ENCODE results near the gene LPO. TPM values are rescaled to one million over a fixed set of nuclear protein-coding genes. Genes with fewer than 3 reads are reported as not detected.
A peak's percentile ranks its signal among the peaks of the same experiment; 100 is the strongest.

The LPO gene
- total RNA-seq, 1 donor from 2014 or later, result 0.44 TPM

DNA sequence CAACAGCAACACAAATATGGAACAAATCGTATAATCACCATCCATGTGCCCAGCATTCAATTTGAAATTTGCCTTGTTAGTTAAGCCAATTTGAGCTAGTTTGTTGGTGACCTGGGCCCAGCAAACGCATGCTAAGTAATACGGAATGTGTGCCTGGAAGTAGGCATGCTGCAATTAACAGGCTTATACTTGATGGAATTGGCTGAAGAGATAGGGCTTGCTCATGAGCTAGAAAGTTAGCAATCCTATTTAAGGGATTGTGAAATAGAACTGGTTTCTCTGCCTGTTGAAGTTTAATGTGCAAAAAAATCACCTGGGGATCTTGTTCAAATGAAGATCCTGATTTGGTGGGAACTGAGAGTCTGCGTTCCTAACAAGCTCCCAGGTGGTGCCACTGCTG lies 8.5 kb upstream of the LPO start:
- peak; percentile 56 for ATAC-seq

DNA sequence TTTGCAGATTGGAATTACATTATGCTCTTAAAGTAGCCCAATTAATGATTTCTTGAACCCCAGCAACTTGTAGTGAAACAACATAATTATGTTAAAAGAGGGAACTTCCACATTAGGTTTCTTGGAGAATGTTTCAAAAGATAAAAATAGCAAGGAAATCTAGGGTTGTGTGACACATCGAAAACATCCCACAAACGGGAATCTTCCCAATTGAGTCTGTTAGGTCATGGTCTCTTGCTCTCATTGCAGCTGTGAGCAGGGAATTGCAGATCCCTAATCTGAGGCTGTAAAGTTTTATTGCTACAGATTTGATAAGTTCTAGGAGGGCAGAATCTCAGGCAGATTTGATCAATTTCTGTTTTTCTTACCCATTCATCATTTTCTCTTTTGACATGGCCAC lies 6.7 kb upstream of the LPO start:
- no peak for ATAC-seq

DNA sequence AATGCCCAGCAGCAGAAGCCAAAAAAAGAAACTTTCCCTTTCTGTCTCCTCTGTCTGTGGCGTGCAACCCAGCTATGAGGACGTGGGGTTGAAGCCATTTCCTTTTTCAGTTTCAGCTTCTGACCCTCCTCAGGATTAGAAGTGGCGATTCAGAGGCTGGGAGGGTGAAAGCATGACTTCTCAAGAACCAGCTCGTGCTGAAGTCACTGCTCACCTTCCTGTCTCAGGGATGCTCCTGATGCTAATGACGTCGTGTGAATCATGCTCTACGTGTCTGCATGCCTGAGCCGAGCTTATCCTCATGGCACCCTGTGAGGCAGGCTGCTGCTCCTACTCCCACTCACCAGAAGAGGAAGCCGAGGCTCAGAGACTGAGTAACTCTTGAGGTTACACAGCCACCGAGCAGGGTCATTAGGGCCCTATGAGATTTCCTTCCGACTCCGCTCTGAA lies 5.7 kb upstream of the LPO start:
- ATAC-seq, result peak; percentile 68

DNA sequence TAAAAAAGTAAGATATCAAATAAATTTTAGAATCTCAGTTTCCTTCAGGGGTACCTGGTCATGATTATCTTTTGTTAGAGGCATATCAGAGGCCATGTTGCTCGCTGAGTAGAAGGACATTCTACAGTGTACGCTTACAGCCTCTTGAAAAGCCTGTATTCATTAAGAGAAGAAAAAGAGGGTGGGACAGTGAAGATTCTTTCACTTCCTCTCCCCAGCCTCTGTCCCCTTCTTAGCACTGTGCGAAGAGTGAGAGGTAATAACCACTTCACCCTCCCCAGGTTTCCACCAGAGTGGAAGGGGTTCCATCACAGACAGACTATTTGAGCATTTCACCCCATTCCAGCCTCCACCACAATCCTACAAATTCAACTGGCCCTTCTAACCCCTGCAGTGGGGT lies 4.8 kb upstream of the LPO start:
- peak; percentile 38 for ATAC-seq

DNA sequence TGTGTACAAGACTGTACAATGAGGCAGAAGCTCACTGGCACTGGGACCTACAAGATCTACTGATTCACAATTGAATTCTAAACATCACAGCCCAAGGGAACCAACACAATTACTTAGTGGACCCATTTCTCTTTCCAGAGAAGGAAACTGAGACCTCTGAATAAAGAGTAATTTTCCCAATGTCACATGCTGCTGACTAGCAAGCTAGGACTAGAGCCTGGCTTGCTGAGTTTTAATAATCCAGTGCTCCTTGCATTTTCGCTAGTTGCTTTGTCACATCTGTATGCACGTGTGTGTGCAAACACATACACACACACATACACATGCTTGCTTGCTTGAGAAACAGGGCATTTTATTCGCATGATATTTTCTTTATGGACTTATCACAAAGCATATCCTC lies 3.9 kb upstream of the LPO start:
- no peak for ATAC-seq

DNA sequence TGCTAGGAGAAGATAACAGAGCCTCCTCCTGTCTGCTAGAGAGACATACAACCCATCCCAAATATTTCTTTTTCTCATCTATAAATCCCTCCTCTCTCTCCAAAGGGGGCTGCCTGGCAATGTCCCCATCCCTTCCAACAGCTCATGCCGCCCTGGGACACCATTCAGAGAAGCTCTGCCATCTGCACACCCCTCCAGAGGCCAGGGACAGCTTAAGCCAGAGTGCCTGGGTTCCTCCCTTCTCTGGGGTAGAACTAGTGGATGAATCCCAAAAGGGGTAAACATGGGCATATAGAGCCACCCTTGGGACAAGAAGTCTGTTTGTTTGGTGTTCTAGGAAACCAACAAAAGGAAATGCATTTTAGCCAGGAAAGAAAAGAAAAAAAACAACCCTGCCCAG lies 2.6 kb upstream of the LPO start:
- no peak for ATAC-seq

DNA sequence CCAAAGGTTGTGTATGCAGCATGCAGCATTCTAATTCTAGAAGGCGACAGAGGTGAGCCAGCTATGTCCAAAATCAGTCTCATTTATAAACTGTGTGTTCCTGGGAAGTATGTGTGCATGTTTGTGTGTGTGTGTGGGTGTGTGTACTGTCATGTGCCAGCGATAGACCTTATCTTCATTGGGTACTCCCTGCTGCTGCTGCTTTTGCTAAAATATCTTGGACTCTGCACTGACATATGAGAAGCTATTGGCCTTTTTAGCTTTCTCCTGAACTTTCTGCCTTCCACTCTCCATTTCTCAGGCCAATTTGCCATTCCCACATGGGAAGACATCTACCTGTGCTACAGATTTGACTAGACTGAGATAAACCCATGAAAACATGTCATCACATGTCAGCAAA lies 2.0 kb upstream of the LPO start:
- no peak for ATAC-seq

DNA sequence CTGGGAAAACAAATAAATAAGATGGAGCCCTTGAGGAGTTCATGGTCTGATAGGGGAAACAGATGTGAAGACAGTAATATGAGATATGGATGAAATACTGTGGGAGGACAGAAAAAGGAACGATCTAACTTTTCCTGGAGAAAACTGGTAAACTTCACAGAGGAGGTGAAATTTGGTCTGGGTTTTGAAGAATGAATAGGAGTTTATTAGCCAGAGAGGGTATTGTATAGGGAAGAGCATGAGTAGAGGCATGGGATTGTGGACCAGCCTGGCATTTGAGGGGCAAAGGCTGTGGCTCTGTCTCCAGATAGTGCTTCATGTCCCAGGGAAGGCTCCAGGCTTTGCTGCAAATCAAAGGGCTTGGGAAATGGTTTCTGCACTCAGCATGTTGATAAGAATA lies 1.6 kb downstream of the LPO start:
- no peak for ATAC-seq

DNA sequence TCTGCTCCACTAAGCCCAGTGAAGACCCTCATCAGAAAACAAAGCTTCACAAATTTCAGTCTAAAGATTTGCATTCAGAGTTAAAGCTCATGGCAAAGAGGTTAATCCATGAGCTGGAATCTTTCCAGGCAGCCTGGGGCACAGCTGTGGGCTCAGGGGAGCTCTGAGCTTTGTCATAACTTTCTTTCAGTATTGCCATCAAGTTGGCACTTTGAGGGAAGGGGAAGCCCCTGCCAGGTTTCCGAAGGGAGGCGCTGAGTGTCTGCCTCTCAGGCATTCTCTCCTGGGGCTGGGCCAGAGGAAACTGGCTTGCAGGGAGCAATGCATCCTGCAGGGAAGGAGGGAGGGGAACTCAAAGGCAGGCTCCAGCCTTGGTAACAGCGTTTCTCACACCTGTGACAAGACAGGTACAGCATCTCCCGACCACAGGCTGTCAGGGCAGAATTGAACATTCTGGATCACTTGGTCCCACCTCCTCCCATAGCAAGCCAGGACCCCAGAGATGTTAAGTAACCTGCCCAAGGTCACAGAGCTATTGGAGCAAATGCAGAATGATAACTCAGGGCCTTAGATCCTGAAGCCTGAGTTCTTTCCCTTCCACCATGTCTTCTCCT lies 3.9 kb downstream of the LPO start:
- ATAC-seq, result no peak

DNA sequence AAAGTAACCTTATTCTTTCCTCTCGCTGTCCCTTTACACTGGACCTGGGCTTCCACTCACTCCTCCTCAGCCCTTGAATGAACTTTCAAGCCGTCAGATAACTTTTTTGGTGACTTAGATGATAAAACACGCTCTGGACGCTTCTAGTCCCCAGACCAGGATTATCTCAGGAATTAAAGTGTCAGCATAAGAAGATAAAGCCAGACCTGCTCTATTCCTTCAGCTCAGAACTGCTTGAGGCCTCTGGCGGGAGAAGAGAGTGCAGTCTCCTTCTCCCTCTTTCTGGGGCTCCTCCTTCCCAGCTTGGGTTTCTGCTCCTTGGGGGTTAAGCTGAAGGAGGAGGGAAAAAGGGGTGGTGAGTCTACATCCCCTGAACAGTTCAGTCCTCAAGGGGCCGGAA lies 6.6 kb downstream of the LPO start:
- ATAC-seq, result no peak

DNA sequence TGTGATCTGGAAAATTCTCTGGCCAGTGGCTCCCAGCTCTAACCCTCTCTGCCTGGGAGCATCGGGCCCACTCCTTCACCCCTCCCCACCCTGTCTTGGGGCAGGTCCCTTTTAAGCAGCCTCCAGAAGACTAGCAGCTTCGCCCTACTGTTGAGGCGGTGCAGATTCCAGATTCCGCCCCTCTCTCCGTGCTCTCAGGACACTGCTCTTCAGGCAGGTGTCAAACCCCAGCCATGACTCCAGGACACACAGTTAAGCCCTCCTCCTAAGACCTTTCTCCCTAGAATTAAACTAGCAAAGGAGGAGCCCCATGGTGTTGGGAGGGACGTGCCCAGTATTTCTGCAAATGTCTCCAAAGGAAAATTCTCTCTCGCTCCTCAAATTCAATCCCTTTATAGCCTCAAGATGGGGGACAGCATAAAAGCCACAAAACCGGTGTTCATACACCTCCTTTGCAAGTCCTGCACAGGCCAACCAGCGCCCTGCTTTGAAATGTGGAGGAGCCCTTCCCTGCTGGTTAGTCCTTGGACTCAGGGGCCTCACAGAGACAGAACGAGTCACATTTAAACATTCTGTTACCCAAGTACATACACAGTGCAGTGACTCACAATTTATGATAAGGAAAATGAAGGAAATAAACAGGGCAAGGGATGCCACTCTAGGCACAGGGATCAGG lies 7.2 kb downstream of the LPO start:
- no peak for ATAC-seq

DNA sequence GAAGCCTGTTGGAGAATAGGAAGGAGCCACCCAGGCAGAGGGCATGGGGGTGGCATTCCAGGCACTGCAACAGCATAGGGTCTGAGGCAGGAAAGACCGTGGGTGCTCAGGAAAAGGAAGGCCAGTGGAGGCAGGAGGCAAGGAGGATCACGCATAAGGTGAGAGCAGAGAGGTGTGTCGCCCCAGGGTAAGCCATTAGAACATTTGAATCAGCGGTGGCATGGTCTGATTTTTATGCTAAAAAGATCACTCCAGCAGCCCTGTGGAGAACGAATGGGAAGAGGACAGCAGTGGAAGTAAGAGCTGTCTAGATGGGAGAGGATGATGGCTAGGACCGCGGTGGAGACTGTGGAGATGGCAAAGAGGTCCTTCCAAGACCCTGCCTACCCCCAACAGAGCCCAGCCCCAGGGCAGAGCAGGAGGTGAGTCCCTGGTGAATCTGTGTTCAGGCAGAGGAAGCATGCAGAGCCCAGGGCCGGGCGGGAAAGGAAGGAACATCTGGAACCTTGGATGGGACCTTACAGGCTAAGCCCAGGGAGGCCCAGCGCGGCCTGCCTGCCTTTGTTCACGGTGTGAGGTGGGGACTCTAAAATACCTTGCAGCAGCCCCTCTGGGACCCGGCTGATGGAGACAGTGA lies 7.8 kb downstream of the LPO start:
- ATAC-seq, result no peak

DNA sequence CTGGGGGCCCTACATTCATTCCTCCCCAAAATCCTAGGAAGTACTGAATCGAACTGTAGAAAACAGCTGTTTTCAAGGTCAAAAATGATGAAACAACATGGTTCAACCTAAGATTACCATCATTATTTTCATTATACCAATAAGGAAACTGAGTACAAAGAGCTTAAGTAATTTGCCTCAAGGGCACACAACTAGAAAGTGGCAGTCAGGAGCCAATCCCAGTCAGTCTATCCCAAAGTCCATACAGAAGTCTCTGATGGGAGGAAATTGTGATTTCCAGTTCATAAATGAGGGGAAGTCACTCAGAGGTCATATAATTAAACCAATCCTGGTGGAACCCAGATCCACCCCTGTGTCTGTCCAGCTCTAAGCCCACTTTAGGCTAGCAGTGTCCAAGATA lies 8.4 kb downstream of the LPO start:
- ATAC-seq, result no peak

DNA sequence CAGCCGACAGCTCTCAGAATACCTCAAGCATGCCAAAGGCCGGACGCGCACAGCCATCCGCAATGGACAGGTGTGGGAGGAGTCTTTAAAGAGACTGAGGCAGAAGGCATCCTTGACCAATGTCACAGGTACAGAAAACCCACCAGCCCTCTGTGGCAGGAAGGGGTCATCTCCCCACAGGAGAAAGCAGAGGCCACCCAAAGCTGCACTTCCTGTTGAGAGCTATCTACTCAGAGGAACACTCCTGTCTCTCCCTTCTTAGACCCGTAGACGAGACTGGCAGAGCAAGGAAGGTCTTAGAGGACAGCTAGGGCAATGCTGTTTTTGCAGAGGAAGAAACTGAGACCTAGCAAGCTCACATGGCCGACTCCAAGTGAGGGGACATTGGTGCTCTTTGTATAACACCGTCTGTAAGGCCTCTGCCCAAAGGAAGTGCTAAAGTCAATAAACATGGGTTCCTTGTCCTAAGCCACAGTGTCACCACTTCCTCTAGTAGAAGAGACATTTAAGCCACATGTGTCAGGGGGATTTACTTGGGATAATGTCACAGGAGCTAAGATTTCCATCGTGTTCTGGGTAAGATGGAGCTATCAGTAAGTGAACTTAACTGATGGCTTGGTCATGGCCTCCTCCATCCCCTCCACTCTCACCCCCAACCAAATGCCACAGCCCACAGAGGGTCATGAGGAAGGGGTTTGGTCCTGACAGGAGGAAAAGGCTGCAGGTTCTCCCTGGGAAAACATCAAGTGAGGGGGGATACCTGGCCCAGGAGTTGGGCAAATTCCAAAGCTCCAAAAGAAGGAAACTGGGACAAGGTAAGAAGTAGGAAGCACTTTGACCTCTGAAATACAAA lies 9.4 kb downstream of the LPO start:
- ATAC-seq, result no peak

DNA sequence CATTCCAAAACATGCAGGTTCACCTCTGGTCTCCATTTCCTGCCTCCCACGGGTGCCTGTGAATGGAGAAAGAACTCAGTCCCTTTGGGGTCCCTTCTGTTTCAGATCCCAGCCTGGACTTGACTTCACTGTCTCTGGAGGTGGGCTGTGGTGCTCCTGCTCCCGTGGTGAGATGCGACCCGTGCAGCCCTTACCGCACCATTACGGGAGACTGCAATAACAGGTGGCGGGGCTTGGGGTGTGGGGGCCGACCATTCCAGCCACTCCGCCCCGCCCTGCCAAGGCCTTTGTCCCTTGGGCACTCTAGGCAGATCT lies 10.5 kb downstream of the LPO start:
- ATAC-seq, result no peak

DNA sequence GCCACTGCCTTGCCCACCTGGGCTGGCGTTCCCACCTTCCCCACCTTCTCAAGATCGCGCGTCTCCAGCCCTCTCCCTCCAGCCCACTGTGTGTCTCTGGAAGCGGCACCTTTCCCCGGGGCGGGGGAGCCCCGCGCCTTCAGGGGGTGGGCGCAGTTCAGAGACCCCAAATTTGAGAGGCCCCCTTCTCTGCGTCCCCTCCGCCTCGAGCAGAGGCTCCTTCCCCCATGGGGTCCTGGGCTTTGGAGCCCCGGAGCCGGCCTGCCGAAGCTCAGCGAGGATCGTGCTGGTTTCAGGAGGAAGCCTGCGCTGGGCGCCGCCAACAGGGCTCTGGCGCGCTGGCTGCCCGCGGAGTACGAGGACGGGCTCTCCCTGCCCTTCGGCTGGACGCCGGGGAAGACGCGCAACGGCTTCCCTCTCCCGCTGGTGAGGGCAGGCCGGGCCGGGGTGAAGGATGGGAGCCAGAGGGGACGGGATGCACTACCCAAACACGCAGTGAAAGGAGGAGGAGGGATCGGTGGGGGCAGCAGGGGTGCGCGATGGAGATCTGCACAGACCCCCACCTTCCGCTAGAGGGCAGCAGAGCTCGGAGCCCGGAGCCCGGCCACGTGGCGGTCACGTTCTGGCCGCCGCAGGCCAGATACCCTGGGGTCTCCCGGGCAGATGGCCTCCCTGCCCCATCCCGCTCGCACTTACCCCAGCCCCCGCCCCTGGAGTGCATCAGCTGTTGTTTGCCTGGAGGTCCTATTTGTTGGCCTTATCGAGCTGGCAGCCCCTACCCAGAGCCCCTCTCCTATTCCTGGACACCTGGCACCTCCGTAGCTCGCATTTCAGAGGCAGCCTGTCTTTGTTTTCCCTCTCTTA lies 11.1 kb downstream of the LPO start:
- ATAC-seq, result peak; percentile 79

DNA sequence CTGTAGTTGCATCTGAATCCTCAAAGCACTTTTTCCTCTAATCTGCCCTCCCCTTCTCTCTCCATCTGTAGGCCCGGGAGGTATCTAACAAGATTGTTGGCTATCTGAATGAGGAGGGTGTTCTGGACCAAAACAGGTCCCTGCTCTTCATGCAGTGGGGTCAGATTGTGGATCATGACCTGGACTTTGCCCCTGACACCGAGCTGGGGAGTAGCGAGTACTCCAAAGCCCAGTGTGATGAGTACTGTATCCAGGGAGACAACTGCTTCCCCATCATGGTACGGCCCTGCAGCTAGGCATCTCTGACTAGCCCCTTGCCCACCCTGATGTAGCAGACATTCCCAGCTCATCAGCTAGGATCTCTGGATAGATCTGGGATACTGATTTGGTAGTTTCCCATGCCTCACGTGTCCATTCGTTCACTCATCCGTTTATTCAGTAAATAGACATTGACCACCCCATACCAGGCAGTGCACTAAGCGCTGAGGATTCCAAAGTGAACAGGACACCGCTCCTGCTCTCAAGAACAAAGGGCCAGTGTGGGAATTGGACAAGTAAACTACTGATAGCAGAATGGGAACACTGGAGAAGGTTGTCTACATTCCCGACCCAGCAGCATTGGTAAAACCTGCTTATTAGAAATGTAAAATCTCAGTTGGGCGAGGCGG lies 12.1 kb downstream of the LPO start:
- no peak for ATAC-seq

DNA sequence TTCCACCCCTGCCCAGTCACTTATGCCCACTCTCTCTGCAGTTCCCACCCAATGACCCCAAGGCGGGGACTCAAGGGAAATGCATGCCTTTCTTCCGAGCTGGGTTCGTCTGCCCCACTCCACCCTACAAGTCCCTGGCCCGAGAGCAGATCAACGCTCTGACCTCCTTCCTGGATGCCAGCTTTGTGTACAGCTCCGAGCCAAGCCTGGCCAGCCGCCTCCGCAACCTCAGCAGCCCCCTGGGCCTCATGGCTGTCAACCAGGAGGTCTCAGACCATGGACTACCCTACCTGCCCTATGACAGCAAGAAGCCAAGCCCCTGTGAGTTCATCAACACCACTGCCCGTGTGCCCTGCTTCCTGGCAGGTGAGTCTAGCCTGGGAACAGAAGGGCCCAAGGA lies 13.8 kb downstream of the LPO start:
- no peak for ATAC-seq

DNA sequence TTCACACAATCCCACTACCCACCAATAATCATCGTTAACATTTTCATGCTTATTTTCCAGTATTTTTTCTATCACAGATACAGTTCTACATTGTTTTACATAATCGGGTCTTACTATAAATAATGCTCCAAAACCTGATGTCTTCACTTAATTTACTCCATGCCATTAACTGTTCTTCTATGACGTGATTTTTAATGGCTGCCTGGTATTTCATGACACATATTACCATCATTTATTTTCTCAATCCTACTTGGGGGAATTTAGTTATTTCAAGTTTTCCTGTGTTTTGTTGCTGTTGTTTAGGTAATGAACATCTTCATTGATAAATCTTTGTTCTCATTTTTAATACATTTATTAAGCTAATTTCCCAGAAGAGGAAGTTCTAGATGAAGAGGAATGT lies 14.7 kb downstream of the LPO start:
- no peak for ATAC-seq

DNA sequence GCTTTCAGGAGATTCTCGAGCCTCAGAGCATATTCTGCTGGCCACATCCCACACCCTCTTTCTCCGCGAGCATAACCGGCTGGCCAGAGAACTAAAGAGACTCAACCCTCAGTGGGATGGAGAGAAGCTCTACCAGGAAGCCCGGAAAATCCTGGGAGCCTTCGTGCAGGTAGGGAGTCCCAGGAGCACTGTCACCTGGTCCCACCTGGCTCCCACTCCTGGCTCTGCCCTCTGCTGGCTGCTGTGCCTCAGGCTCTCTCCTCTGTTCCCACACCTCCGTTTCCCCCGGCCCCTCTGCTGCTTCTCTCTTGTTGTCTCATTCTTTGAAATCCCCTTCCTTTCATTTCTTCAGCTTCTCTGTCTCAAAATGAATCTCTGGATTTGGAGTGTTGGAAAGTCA lies 16.4 kb downstream of the LPO start:
- ATAC-seq, result no peak

DNA sequence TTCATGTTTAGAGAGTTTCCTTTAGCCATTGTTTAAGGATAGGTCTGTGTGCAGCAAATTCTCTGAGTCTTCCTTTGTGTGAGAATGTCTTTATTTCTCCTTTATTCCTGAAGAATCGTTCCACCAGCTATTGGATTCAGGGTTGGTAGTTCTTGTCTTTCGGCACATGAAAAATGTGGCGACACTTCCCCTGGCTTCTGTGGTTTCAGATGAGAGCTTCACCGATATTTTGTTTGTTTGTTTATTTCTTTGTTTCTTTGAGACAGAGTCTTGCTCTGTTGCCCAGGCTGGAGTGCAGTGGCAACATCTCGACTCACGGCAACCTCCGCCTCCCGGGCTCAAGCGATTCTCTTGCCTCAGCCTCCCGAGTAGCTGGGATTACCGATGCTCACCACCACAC lies 23.8 kb downstream of the LPO start:
- no peak for ATAC-seq

DNA sequence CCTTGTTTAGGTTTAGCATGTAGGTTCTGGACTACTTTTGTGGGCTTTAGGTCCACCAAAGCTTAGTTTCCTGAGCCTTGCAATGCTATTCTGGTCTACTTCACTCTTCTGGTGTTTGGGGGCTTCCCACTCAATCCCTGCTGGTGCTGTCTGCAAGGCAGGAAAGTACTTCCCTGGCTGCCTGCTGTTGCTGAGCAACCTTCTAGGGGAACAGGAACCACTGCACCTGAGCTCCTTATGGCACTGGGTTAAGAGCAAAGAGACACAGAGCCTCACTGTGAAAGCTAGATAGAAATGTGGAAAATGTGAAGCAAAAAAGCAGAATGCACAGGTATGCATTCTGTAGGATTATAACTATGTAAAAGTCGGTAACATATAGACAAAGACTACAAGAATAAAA lies 25.4 kb downstream of the LPO start:
- no peak for ATAC-seq
